ENCODE data around the gene CCL13.

DNA sequence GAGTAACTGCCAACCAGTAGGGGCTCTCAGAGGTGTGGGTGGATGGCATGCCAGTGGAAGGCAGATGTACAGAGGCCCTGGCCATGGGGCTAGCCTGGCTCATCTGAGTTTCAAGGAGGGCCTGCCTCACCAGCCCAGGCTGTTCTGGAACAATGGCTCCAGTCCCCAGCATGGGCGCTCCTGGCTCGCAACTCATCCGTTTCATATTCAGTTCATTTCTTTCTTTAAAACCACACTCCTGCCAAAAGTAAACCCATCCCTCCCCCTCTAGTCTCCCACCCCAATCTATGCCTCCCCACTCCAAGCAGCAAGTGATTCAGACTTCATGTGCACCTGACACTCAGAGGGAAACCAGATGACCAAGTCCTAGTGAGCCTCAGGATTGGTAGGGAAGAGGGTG is 2.4 kb downstream of the CCL13 start:
- TF ChIP-seq, protein P1, sequence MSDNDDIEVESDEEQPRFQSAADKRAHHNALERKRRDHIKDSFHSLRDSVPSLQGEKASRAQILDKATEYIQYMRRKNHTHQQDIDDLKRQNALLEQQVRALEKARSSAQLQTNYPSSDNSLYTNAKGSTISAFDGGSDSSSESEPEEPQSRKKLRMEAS (IDR thresholded peaks at IDR 0.05): no peak
- TF ChIP-seq EP300 (IDR thresholded peaks at IDR 0.05; ENCODE audit: borderline replicate concordance) (no peak), CEBPB (IDR thresholded peaks at IDR 0.05) (no peak), TEAD4 (IDR thresholded peaks at IDR 0.05) (no peak), YY1 (IDR thresholded peaks at IDR 0.05; ENCODE audit: low read depth) (no peak), TAF1 (IDR thresholded peaks at IDR 0.05; ENCODE audit: low read depth) (no peak), FOXM1 (IDR thresholded peaks at IDR 0.05; ENCODE audit: borderline replicate concordance, low read depth) (no peak)
- TF ChIP-seq, protein P2, sequence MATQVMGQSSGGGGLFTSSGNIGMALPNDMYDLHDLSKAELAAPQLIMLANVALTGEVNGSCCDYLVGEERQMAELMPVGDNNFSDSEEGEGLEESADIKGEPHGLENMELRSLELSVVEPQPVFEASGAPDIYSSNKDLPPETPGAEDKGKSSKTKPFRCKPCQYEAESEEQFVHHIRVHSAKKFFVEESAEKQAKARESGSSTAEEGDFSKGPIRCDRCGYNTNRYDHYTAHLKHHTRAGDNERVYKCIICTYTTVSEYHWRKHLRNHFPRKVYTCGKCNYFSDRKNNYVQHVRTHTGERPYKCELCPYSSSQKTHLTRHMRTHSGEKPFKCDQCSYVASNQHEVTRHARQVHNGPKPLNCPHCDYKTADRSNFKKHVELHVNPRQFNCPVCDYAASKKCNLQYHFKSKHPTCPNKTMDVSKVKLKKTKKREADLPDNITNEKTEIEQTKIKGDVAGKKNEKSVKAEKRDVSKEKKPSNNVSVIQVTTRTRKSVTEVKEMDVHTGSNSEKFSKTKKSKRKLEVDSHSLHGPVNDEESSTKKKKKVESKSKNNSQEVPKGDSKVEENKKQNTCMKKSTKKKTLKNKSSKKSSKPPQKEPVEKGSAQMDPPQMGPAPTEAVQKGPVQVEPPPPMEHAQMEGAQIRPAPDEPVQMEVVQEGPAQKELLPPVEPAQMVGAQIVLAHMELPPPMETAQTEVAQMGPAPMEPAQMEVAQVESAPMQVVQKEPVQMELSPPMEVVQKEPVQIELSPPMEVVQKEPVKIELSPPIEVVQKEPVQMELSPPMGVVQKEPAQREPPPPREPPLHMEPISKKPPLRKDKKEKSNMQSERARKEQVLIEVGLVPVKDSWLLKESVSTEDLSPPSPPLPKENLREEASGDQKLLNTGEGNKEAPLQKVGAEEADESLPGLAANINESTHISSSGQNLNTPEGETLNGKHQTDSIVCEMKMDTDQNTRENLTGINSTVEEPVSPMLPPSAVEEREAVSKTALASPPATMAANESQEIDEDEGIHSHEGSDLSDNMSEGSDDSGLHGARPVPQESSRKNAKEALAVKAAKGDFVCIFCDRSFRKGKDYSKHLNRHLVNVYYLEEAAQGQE (IDR thresholded peaks at IDR 0.05; ENCODE audit: low read depth): no peak
- TF ChIP-seq, protein P3, sequence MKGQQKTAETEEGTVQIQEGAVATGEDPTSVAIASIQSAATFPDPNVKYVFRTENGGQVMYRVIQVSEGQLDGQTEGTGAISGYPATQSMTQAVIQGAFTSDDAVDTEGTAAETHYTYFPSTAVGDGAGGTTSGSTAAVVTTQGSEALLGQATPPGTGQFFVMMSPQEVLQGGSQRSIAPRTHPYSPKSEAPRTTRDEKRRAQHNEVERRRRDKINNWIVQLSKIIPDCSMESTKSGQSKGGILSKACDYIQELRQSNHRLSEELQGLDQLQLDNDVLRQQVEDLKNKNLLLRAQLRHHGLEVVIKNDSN (IDR thresholded peaks at IDR 0.05): no peak

Data from Ishikawa (cell line).